ENCODE data around the gene TNIK. TPM values are rescaled to one million over a fixed set of nuclear protein-coding genes. Genes with fewer than 3 reads are reported as not detected.
A peak's percentile ranks its signal among the peaks of the same experiment; 100 is the strongest.

TNIK gene
- total RNA-seq, 1 donor from 2014 or later, result 15.5 TPM

- H3K27ac Mint-ChIP-seq (ENCODE audit: unreplicated experiment), result no peak overlapping the region
- no peak for DNase-seq (ENCODE audit: extremely low spot score, unreplicated experiment)
- peaks cover 2% of the 10 kb centered on the region for H3K9me3 Mint-ChIP-seq (ENCODE audit: unreplicated experiment)
- no peak for TF ChIP-seq CTCF (IDR thresholded peaks at IDR 0.05)
- H3K27me3 Mint-ChIP-seq (ENCODE audit: unreplicated experiment), result no peaks in the 10 kb centered on the region
- H3K36me3 Mint-ChIP-seq (ENCODE audit: unreplicated experiment), result peaks cover 5% of the 10 kb centered on the region
- H3K4me1 Mint-ChIP-seq (ENCODE audit: unreplicated experiment), result peaks cover 27% of the 10 kb centered on the region
- no peak overlapping the region for H3K4me3 Mint-ChIP-seq (ENCODE audit: unreplicated experiment)
Measured at GRCh38 chr3:171407759-171408158, 52.4 kb downstream of the TNIK start.

- Mint-ChIP-seq H3K9me3 (ENCODE audit: unreplicated experiment) (peaks cover 3% of the 10 kb centered on the region), H3K4me3 (ENCODE audit: unreplicated experiment) (peak overlapping the region; percentile 30), H3K4me1 (ENCODE audit: unreplicated experiment) (peaks cover 28% of the 10 kb centered on the region), H3K27ac (ENCODE audit: unreplicated experiment) (peak overlapping the region; percentile 73), H3K27me3 (ENCODE audit: unreplicated experiment) (no peaks in the 10 kb centered on the region), H3K36me3 (ENCODE audit: unreplicated experiment) (peaks cover 4% of the 10 kb centered on the region)
- no peak for TF ChIP-seq CTCF (IDR thresholded peaks at IDR 0.05)
- no peak for DNase-seq (ENCODE audit: extremely low spot score, unreplicated experiment)
Measured at GRCh38 chr3:171404376-171404967, 55.7 kb downstream of the TNIK start.

- Mint-ChIP-seq H3K27ac (ENCODE audit: unreplicated experiment) (no peak overlapping the region), H3K36me3 (ENCODE audit: unreplicated experiment) (peaks cover 4% of the 10 kb centered on the region), H3K9me3 (ENCODE audit: unreplicated experiment) (peaks cover 3% of the 10 kb centered on the region), H3K4me3 (ENCODE audit: unreplicated experiment) (no peak overlapping the region), H3K4me1 (ENCODE audit: unreplicated experiment) (peaks cover 33% of the 10 kb centered on the region), H3K27me3 (ENCODE audit: unreplicated experiment) (no peaks in the 10 kb centered on the region)
- no peak for DNase-seq (ENCODE audit: extremely low spot score, unreplicated experiment)
- TF ChIP-seq CTCF (IDR thresholded peaks at IDR 0.05), result no peak
Measured at GRCh38 chr3:171402281-171402680, 57.9 kb downstream of the TNIK start.

- peaks cover 4% of the 10 kb centered on the region for H3K36me3 Mint-ChIP-seq (ENCODE audit: unreplicated experiment)
- no peak for DNase-seq (ENCODE audit: extremely low spot score, unreplicated experiment)
- peaks cover 3% of the 10 kb centered on the region for H3K9me3 Mint-ChIP-seq (ENCODE audit: unreplicated experiment)
- no peak overlapping the region for H3K4me3 Mint-ChIP-seq (ENCODE audit: unreplicated experiment)
- TF ChIP-seq CTCF (IDR thresholded peaks at IDR 0.05), result no peak
- H3K27ac Mint-ChIP-seq (ENCODE audit: unreplicated experiment), result no peak overlapping the region
- H3K27me3 Mint-ChIP-seq (ENCODE audit: unreplicated experiment), result no peaks in the 10 kb centered on the region
- H3K4me1 Mint-ChIP-seq (ENCODE audit: unreplicated experiment), result peaks cover 39% of the 10 kb centered on the region
Measured at GRCh38 chr3:171401432-171401831, 58.8 kb downstream of the TNIK start.

GRCh38 chr3:171399842-171400241 lies 60.4 kb downstream of the TNIK start:
- DNase-seq (ENCODE audit: extremely low spot score, unreplicated experiment), result no peak
- Mint-ChIP-seq H3K27me3 (ENCODE audit: unreplicated experiment) (no peaks in the 10 kb centered on the region), H3K27ac (ENCODE audit: unreplicated experiment) (no peak overlapping the region), H3K36me3 (ENCODE audit: unreplicated experiment) (peaks cover 4% of the 10 kb centered on the region), H3K4me1 (ENCODE audit: unreplicated experiment) (peaks cover 43% of the 10 kb centered on the region), H3K9me3 (ENCODE audit: unreplicated experiment) (peaks cover 3% of the 10 kb centered on the region), H3K4me3 (ENCODE audit: unreplicated experiment) (no peak overlapping the region)
- TF ChIP-seq CTCF (IDR thresholded peaks at IDR 0.05), result no peak
